ENCODE results near the gene UBR2.
"Not testable (repeated sequence)": the region's sequence is repeated elsewhere in the genome, so short reads cannot be mapped to it uniquely, and the experiment has no call there.

The UBR2 gene

DNA sequence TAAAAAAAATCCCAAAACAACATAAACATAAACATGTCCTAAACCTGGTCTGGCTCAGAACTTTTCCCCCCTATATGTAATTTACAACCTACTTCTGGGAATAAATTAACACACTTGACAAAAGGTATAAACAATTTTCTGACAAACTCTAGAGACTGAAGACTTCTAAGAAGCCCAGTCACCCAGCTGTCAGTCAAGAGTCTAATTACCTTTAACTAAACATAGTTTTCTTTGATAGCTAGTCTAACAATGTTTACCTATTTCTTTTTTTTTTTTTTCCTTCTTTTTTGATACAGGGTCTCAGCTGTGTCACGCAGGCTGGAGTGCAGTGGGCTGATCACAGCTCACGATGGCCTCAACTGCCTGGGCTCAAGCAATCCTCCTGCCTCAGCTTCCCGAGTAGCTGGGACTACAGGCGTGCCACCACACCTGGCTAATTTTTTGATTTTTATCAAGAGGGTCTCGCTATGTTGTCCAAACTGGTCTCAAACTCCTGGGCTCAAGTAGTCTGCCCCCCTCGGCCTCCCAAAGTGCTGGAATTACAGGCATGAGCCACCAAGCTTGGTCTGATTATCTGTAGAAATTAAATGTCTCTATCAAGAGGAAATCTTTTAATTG, 932 bp upstream of the UBR2 start:
- ATAC-seq (replicated peaks; ENCODE audit: extremely low read depth, poor library complexity, severe bottlenecking) (no peak), DNase-seq (ENCODE audit: low spot score in 2 of 2) (no peak)
- Mint-ChIP-seq H3K27me3 (no peaks in the 10 kb centered on the region), H3K9me3 (no peaks in the 10 kb centered on the region), H3K27ac (ENCODE audit: low read depth) (no peak overlapping the region), H3K4me3 (no peak overlapping the region), H3K36me3 (ENCODE audit: insufficient read depth) (peaks cover 12% of the 10 kb centered on the region), H3K4me1 (peaks cover 31% of the 10 kb centered on the region)

DNA sequence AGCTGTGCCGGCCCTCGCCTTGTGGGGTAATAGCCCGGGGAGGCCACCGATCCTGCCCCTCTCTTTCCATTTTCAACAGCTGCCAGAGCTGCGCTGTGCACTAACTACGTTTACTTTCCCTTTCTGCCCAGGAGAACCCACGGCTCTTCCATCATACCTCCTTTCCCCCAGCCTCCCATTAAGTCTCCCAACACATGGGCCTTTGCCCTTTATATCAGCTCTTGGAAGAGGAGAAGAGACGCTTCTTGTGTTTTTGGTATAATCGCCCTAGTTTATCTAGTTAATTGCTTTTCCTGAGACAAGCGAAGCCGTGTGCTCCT, 637 bp downstream of the UBR2 start:
- Mint-ChIP-seq H3K4me1 (peaks cover 31% of the 10 kb centered on the region), H3K27ac (ENCODE audit: low read depth) (peak overlapping the region; percentile 84), H3K36me3 (ENCODE audit: insufficient read depth) (peaks cover 12% of the 10 kb centered on the region), H3K9me3 (no peaks in the 10 kb centered on the region), H3K4me3 (peak overlapping the region; percentile 99), H3K27me3 (no peaks in the 10 kb centered on the region)
- ATAC-seq (replicated peaks; ENCODE audit: extremely low read depth, poor library complexity, severe bottlenecking) (peak; percentile 42), DNase-seq (ENCODE audit: low spot score in 2 of 2) (no peak)

DNA sequence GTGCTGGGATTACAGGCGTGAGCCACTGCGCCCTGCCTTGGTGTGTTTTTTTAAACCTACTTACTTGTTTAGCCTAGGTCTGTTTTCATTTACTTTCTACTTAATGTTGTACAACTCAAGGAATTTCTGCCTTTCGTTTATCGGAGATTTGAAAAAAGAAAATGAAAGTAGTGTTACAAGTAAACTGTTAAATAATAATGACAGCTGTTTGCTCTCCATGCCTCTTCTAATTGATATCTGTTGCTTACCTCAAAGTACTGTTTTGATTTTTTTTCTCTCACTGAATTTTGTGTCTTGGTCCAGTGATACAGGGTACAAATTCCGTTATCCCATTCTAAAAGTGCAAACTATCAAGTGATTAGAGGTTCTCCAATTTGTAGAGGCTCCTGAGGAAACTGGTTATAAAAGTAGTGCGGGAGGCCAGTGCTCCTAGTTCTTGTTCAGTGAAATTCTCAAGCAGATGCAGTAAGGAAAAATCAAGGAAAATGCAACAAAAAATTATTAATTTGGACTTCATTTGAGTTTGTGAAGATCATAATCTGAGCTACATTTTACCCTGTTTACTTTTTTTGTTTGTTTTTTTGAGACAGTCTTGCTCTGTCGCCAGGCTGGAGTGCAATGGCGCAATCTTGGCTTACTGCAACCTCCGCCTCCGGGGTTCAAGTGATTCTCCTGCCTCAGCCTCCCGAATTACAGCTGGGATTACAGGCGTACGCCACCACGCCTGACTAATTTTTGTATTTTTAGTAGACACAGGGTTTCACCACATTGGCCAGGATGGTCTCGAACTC, 2.2 kb downstream of the UBR2 start:
- ATAC-seq (replicated peaks; ENCODE audit: extremely low read depth, poor library complexity, severe bottlenecking) (no peak), DNase-seq (ENCODE audit: low spot score in 2 of 2) (no peak)
- Mint-ChIP-seq H3K27me3 (no peaks in the 10 kb centered on the region), H3K9me3 (no peaks in the 10 kb centered on the region), H3K4me3 (peak overlapping the region; percentile 99), H3K36me3 (ENCODE audit: insufficient read depth) (peaks cover 12% of the 10 kb centered on the region), H3K27ac (ENCODE audit: low read depth) (peak overlapping the region; percentile 84), H3K4me1 (peaks cover 31% of the 10 kb centered on the region)

DNA sequence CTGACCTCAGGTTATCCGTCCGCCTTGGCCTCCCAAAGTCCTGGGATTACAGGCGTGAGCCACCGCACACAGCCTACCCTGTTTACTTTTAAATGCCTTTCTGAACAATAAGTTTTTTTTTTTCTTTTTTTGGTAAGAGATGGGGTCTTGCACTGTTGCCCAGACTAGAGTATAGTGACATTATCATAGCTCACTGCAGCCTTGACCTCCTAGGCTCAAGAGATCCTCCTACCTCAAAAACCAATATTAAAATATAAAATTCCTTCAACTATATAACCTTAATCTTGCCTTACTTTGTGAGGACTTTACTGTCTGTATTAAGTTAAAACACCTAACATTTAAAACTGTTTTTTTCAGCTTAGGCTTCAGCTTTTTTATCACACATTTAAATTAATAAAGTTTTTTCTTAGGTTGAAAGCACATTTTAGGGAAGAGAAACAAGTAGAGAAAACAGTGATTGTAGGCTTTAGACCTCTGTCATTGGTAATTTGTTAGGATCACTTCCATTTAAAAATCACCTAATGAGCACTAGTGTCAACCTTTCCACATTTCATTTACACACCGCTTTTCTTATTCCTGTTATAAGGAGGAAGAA, 2.9 kb downstream of the UBR2 start:
- Mint-ChIP-seq H3K27ac (ENCODE audit: low read depth) (peak overlapping the region; percentile 67), H3K9me3 (no peaks in the 10 kb centered on the region), H3K4me1 (peaks cover 31% of the 10 kb centered on the region), H3K27me3 (no peaks in the 10 kb centered on the region), H3K4me3 (peak overlapping the region; percentile 99), H3K36me3 (ENCODE audit: insufficient read depth) (peaks cover 14% of the 10 kb centered on the region)
- no peak for ATAC-seq (replicated peaks; ENCODE audit: extremely low read depth, poor library complexity, severe bottlenecking)
- no peak for DNase-seq (ENCODE audit: low spot score in 2 of 2)

DNA sequence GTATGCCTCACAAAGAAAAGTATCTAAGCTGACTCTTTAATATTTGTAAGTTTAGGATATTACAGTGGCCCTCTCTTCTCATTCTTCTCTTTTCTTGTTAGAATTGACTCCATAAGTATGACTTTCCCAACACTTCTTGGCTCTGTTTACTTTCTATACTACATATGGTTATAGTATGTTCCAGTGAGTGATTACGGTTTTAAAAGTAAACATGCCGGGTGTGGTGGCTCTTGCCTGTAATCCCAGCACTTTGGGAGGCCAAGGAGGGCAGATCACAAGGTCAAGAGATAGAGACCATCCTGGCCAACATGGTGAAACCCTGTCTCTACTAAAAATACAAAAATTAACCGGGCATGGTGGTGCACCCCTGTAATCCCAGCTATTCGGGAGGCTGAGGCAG, 3.4 kb downstream of the UBR2 start:
- Mint-ChIP-seq H3K4me1 (peaks cover 32% of the 10 kb centered on the region), H3K27ac (ENCODE audit: low read depth) (peak overlapping the region; percentile 67), H3K4me3 (peak overlapping the region; percentile 99), H3K36me3 (ENCODE audit: insufficient read depth) (peaks cover 14% of the 10 kb centered on the region)
- not testable (repeated sequence) for DNase-seq (ENCODE audit: low spot score in 2 of 2); ATAC-seq (replicated peaks; ENCODE audit: extremely low read depth, poor library complexity, severe bottlenecking); H3K9me3 Mint-ChIP-seq; H3K27me3 Mint-ChIP-seq

DNA sequence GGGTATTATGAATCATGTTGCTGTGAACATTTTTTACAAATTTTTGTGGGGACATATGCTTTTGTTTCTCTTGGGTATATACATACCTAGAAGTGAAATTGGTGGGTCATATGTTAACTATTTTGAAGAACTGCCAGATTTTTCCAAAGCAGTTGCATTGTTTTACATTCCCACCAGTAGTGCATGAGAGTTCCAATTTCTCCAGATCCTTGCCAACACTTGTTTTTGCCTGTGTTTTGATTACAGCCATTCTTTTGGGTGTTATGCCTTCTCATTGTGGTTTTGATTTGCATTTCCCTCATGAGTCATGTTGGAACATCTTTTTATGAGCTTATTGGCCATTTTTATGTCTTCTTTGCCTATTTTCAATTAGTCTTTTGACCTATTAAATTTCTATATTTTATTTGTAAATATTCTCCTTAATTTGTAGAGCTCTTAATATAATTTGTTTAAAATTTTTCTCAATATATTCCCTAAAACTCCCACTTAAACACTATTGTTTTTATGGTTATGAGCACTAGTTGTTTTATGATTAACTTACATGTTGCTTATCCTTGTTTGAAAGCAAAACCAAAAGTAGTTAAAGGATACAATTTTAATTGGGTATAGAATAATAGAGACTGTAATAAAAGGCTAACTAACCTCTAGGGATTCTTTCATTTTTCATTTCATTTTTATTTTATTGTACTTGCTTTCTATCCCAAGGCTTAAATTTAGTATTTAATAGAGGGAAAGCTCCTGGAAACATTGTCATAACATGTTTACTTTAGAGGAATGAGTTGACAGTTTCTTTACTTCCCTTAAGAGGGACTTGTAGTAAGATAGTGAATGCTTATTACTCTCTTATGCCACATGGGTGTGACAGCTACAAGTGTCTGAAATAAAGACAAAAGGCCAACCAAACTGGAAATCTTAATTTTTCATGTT, 5.5 kb downstream of the UBR2 start:
- DNase-seq (ENCODE audit: low spot score in 2 of 2), result no peak
- peak; percentile 26 for ATAC-seq (replicated peaks; ENCODE audit: extremely low read depth, poor library complexity, severe bottlenecking)
- peaks cover 22% of the 10 kb centered on the region for H3K36me3 Mint-ChIP-seq (ENCODE audit: insufficient read depth)
- H3K27me3 Mint-ChIP-seq, result no peaks in the 10 kb centered on the region
- H3K27ac Mint-ChIP-seq (ENCODE audit: low read depth), result peak overlapping the region; percentile 44
- peaks cover 46% of the 10 kb centered on the region for H3K4me1 Mint-ChIP-seq
- H3K9me3 Mint-ChIP-seq, result no peaks in the 10 kb centered on the region
- no peak overlapping the region for H3K4me3 Mint-ChIP-seq

DNA sequence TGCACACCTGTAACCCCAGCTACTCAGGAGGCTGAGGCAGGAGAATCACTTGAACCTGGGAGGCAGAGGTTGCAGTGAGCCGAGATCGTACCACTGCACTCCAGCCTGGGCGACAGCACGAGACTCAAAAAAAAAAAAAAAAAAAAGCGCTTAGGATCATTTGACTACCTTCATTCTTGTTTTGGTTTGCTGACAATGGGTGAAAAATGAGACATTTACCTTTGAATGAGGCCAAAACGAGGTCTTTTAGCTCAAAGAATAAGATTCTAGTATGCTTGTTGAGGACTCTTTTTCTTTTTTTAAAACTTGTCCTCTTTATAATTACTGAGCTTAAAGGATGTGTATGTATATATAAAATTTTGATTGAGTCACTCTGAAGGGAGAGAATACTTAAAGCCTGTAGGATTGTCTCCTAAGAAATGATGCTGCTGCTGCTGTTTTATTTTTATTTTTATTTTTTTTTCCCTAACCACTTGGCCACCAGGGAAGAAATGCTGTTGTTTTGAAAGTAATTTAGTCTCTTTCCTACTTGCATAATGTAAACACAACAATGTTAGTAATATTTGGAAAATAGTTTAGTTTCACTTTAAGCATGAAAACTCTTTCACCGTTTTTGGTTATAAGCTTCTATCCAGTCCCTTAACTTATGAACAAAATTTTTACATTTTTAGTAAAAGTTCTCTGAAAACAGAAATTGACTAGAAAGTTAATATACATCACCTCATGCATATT, 7.9 kb downstream of the UBR2 start:
- peak; percentile 16 for ATAC-seq (replicated peaks; ENCODE audit: extremely low read depth, poor library complexity, severe bottlenecking)
- Mint-ChIP-seq H3K4me1 (peaks cover 35% of the 10 kb centered on the region), H3K4me3 (peak overlapping the region; percentile 43), H3K36me3 (ENCODE audit: insufficient read depth) (peaks cover 28% of the 10 kb centered on the region), H3K9me3 (no peaks in the 10 kb centered on the region), H3K27ac (ENCODE audit: low read depth) (no peak overlapping the region), H3K27me3 (no peaks in the 10 kb centered on the region)
- DNase-seq (ENCODE audit: low spot score in 2 of 2), result no peak

DNA sequence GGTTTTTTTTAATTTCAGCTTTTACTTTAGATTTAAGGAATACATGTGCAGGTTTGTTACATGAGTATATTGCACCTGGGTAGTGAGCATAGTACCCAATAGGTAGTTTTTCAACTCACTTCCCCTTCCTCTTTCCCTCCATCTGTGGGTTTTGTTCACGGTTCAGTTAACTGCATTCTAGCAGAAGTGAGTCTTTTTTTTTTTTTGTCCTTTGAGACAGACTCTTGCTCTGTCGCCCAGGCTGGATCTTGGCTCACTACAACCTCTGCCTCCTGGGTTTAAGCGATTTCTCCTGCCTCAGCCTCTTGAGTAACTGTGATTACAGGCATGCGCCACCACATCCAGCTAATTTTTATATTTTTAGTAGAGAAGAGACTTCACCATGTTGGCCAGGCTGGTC, 8.7 kb downstream of the UBR2 start:
- ATAC-seq (replicated peaks; ENCODE audit: extremely low read depth, poor library complexity, severe bottlenecking) (peak; percentile 62), DNase-seq (ENCODE audit: low spot score in 2 of 2) (no peak)
- Mint-ChIP-seq H3K9me3 (no peaks in the 10 kb centered on the region), H3K4me1 (peaks cover 29% of the 10 kb centered on the region), H3K27me3 (no peaks in the 10 kb centered on the region), H3K27ac (ENCODE audit: low read depth) (peak overlapping the region; percentile 45), H3K4me3 (peak overlapping the region; percentile 43), H3K36me3 (ENCODE audit: insufficient read depth) (peaks cover 31% of the 10 kb centered on the region)

DNA sequence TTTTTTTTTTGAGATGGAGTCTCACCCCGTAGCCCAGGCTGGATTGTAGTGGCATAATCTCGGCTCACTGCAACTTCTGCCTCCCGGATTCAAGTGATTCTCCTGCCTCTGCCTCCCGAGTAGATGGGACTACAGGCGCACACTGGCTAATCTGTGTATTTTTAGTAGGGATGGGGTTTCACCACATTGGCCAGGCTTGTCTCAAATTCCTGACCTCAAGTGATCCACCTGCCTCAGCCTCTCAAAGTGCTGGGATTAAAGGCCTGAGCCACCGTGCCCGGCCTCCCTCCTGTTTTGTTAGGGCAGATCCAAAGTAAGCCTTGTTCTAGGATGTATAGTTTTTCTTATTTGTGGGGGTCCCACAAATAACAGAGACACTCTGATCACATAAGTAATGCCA, 12.7 kb downstream of the UBR2 start:
- Mint-ChIP-seq H3K36me3 (ENCODE audit: insufficient read depth) (peaks cover 44% of the 10 kb centered on the region), H3K4me1 (peaks cover 48% of the 10 kb centered on the region)
- H3K4me3 Mint-ChIP-seq; H3K27ac Mint-ChIP-seq (ENCODE audit: low read depth); H3K9me3 Mint-ChIP-seq; DNase-seq (ENCODE audit: low spot score in 2 of 2); H3K27me3 Mint-ChIP-seq; ATAC-seq (replicated peaks; ENCODE audit: extremely low read depth, poor library complexity, severe bottlenecking): not testable (repeated sequence)

DNA sequence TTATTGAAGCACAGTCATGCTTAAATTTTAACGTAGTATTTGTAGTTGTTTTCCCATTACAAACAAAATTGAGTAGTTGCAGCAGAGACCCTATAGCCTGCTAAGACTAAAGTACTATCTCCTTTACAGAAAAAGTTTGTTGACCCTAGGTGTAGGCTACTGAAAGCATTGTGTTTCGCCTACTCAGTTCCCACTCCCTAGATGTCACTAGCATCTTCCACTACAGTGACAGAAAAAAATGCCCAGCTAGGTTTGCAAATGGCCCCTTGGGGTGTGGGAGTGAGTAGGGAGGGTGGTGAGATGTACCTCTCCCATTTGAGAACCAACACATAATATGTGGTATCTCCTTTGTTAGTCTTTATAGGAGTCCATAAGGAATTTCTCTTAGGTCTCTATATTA, 34.5 kb downstream of the UBR2 start:
- DNase-seq (ENCODE audit: low spot score in 2 of 2) (no peak), ATAC-seq (replicated peaks; ENCODE audit: extremely low read depth, poor library complexity, severe bottlenecking) (no peak)
- no peak overlapping the region for H3K27ac Mint-ChIP-seq (ENCODE audit: low read depth)
- no peaks in the 10 kb centered on the region for H3K27me3 Mint-ChIP-seq
- no peak overlapping the region for H3K4me3 Mint-ChIP-seq
- H3K4me1 Mint-ChIP-seq, result peaks cover 15% of the 10 kb centered on the region
- peaks cover 28% of the 10 kb centered on the region for H3K36me3 Mint-ChIP-seq (ENCODE audit: insufficient read depth)
- no peaks in the 10 kb centered on the region for H3K9me3 Mint-ChIP-seq

DNA sequence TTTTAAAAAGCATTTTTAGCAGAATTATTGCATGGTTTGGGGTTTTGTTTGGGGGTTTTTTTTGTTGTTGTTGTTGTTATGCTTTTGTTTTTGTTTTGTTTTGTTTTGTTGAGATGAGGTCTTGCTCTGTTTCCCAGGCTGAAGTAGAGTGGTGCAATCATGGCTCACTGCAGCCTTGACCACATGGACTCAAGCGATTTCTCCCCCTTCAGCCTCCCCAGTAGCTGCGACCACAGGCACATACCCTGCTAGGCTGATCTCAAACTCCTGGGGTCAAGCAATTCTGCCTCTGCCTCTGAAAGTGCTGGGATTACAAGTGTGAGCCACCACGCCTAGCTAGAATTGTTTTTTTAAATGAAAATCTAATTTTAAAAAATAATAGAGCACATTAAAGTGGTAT, 35.7 kb downstream of the UBR2 start:
- H3K27me3 Mint-ChIP-seq, result no peaks in the 10 kb centered on the region
- peak overlapping the region; percentile 32 for H3K27ac Mint-ChIP-seq (ENCODE audit: low read depth)
- H3K36me3 Mint-ChIP-seq (ENCODE audit: insufficient read depth), result peaks cover 26% of the 10 kb centered on the region
- no peak overlapping the region for H3K4me3 Mint-ChIP-seq
- DNase-seq (ENCODE audit: low spot score in 2 of 2) (no peak), ATAC-seq (replicated peaks; ENCODE audit: extremely low read depth, poor library complexity, severe bottlenecking) (no peak)
- H3K9me3 Mint-ChIP-seq, result no peaks in the 10 kb centered on the region
- peaks cover 18% of the 10 kb centered on the region for H3K4me1 Mint-ChIP-seq

DNA sequence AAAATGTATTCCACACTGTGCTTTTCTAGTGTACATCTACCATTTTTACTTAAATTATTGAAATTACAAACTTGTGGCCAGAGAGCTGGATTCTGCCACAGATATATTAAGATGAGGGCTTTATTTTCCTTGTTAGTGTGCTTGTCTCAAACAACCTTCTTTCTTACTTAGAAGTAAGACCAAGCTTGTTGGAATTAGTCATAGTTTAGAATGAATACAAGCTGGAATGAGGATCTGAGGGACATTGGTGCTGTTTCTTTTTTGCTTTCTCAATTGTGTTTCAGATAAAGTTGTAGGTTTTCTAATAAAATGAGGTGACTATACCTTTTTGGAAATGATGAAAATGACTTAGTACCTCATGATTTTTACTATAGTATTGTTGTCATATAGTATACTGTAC, 40.3 kb downstream of the UBR2 start:
- peaks cover 39% of the 10 kb centered on the region for H3K36me3 Mint-ChIP-seq (ENCODE audit: insufficient read depth)
- no peaks in the 10 kb centered on the region for H3K9me3 Mint-ChIP-seq
- no peak for ATAC-seq (replicated peaks; ENCODE audit: extremely low read depth, poor library complexity, severe bottlenecking)
- no peak for DNase-seq (ENCODE audit: low spot score in 2 of 2)
- H3K27ac Mint-ChIP-seq (ENCODE audit: low read depth), result no peak overlapping the region
- H3K4me1 Mint-ChIP-seq, result peaks cover 19% of the 10 kb centered on the region
- H3K4me3 Mint-ChIP-seq, result no peak overlapping the region
- H3K27me3 Mint-ChIP-seq, result no peaks in the 10 kb centered on the region
